WTC11 (cell line): ENCODE results near the gene ETF1. TPM values are rescaled to one million over a fixed set of nuclear protein-coding genes. Genes with fewer than 3 reads are reported as not detected.
"Not testable (repeated sequence)": the region's sequence is repeated elsewhere in the genome, so short reads cannot be mapped to it uniquely, and the experiment has no call there.

Source experiments
- ATAC-seq: fragments of 200-7000 bp; cut with Tn5 transposase; 2 replicates; pipeline ENCODE4 v1.10.0; 2021; ENCODE audit warnings: mild to moderate bottlenecking, moderate library complexity
- CTCF ChIA-PET: fragments of 300-600 bp; sonication (Branson Sonifier 250); formaldehyde crosslinking; loops from one replicate; lab custom pipeline; 2021; ENCODE audit warnings: antibody characterized with exemption; lab: Charles Lee
- POLR2A ChIA-PET: fragments of 350-600 bp; sonication (Branson Sonifier 250); formaldehyde crosslinking; loops from one replicate; lab custom pipeline; 2021; ENCODE audit warnings: antibody characterized with exemption; lab: Charles Lee
- DNase-seq: peaks from one replicate; pipeline ENCODE4 v3.0.0; 2021; ENCODE audit warnings: low spot score
- H3K27ac Mint-ChIP-seq: 2 replicates; pipeline ENCODE4 v1.8.0; 2021; ENCODE audit warnings: mixed read lengths
- H3K27me3 Mint-ChIP-seq: 2 replicates; pipeline ENCODE4 v1.8.0; 2021; ENCODE audit warnings: low read depth, mild to moderate bottlenecking, moderate library complexity, mixed read lengths
- H3K36me3 Mint-ChIP-seq: 2 replicates; pipeline ENCODE4 v1.8.0; 2021; ENCODE audit warnings: mixed read lengths
- H3K4me1 Mint-ChIP-seq: 2 replicates; pipeline ENCODE4 v1.8.0; 2022; ENCODE audit warnings: mixed read lengths
- H3K4me3 Mint-ChIP-seq: 2 replicates; pipeline ENCODE4 v1.8.0; 2021; ENCODE audit warnings: mild to moderate bottlenecking, moderate library complexity, mixed read lengths
- H3K9me3 Mint-ChIP-seq: 2 replicates; pipeline ENCODE4 v1.8.0; 2021; ENCODE audit warnings: mixed read lengths
- CBFB ChIP-seq: sonication (generic); formaldehyde crosslinking; IDR thresholded peaks from 2 replicates; pipeline ENCODE4 v1.8.1; 2022; ENCODE audit warnings: mild to moderate bottlenecking, low read depth, missing genetic modification reagents
- ELF4 ChIP-seq: sonication (generic); formaldehyde crosslinking; IDR thresholded peaks from 2 replicates; pipeline ENCODE4 v1.8.1; 2022; ENCODE audit warnings: low read depth, mild to moderate bottlenecking, moderate library complexity, missing genetic modification reagents
- ETV6 ChIP-seq: sonication (generic); formaldehyde crosslinking; IDR thresholded peaks from 2 replicates; pipeline ENCODE4 v1.8.1; 2022; ENCODE audit warnings: mild to moderate bottlenecking, missing genetic modification reagents
- GRHL2 ChIP-seq: fragments of 250-450 bp; sonication (Bioruptor Pico); IDR thresholded peaks from 2 replicates; pipeline ENCODE4 v1.8.0; 2022; ENCODE audit warnings: mild to moderate bottlenecking, moderate library complexity; ENCODE audit not compliant: insufficient replicate concordance, severe bottlenecking
- JUN ChIP-seq: sonication (generic); formaldehyde crosslinking; IDR thresholded peaks from 2 replicates; pipeline ENCODE4 v1.8.0; 2023; ENCODE audit warnings: mild to moderate bottlenecking, missing genetic modification reagents
- MXD4 ChIP-seq: fragments of 250-450 bp; sonication (Bioruptor Pico); IDR thresholded peaks from 2 replicates; pipeline ENCODE4 v1.8.0; 2021; ENCODE audit warnings: mild to moderate bottlenecking, moderate library complexity, borderline replicate concordance
- MYBL2 ChIP-seq: sonication (generic); formaldehyde crosslinking; IDR thresholded peaks from 2 replicates; pipeline ENCODE4 v1.8.1; 2023; ENCODE audit warnings: mild to moderate bottlenecking, moderate library complexity, missing genetic modification reagents
- NR2C2 ChIP-seq: sonication (generic); formaldehyde crosslinking; IDR thresholded peaks from 2 replicates; pipeline ENCODE4 v1.8.0; 2022; ENCODE audit warnings: mild to moderate bottlenecking, missing genetic modification reagents
- SMAD4 ChIP-seq: sonication (generic); formaldehyde crosslinking; IDR thresholded peaks from 2 replicates; pipeline ENCODE4 v1.8.0; 2022; ENCODE audit warnings: mild to moderate bottlenecking, missing genetic modification reagents
- SP1 ChIP-seq: sonication (generic); formaldehyde crosslinking; conservative IDR thresholded peaks from 2 replicates; pipeline ENCODE4 v1.8.1; 2022; ENCODE audit warnings: missing genetic modification reagents
- ZNF263 ChIP-seq: sonication (generic); formaldehyde crosslinking; IDR thresholded peaks from 2 replicates; pipeline ENCODE4 v1.8.1; 2022; ENCODE audit warnings: low read depth, mild to moderate bottlenecking, moderate library complexity, missing genetic modification reagents
- ZNF416 ChIP-seq: fragments of 250-450 bp; sonication (Bioruptor Pico); IDR thresholded peaks from 2 replicates; pipeline ENCODE4 v1.9.0; 2021; ENCODE audit warnings: mild to moderate bottlenecking, inconsistent platforms
- total RNA-seq: library from RNA; stranded (reverse); gene quantifications from 3 replicates; pipeline ENCODE4 v1.2.3, GENCODE V29; 2021
- TF ChIP-seq, protein P1 (sequence below): sonication (generic); formaldehyde crosslinking; IDR thresholded peaks from 2 replicates; pipeline ENCODE4 v1.8.0; 2023; ENCODE audit warnings: missing genetic modification reagents
- TF ChIP-seq, protein P2 (sequence below): fragments of 250-450 bp; sonication (Bioruptor Pico); conservative IDR thresholded peaks from 2 replicates; pipeline ENCODE4 v1.9.0; 2021; ENCODE audit warnings: mild to moderate bottlenecking
- TF ChIP-seq, protein P3 (sequence below): fragments of 250-450 bp; sonication (Bioruptor Pico); IDR thresholded peaks from 2 replicates; pipeline ENCODE4 v1.8.0; 2021; ENCODE audit warnings: mild to moderate bottlenecking
- TF ChIP-seq, protein P4 (sequence below): sonication (generic); formaldehyde crosslinking; IDR thresholded peaks from 2 replicates; pipeline ENCODE4 v1.8.1; 2023; ENCODE audit warnings: mild to moderate bottlenecking, missing genetic modification reagents, moderate library complexity
- TF ChIP-seq, protein P5 (sequence below): sonication (generic); formaldehyde crosslinking; IDR thresholded peaks from 2 replicates; pipeline ENCODE4 v1.8.1; 2023; ENCODE audit warnings: mild to moderate bottlenecking, moderate library complexity, missing genetic modification reagents

ETF1 gene
- total RNA-seq, 1 experiment from 2014 or later: 137 TPM

DNA sequence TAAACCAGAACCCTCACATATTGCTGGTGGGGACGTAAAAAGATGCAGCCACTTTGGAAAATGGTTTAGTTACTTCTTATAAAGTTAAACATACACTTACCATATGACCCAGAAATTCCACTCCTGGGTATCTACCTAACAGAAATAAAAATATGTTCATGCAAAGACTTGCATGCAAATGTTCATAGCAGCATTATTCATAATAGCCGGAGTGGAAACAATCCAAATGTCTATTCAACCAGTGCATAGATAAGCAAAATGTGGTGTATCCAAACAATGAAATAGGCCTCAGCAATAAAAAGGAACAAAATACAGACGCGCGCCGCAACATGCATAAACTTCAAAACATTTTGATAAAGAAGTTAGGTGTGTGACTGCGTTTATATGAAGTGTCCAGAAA, 66.1 kb downstream of the ETF1 start:
- H3K4me1 Mint-ChIP-seq: peaks cover 9% of the 10 kb centered on the region
- no peak for DNase-seq
- ATAC-seq: no peak
- no peaks in the 10 kb centered on the region for H3K9me3 Mint-ChIP-seq
- H3K27ac Mint-ChIP-seq: no peak overlapping the region
- no peak for TF ChIP-seq JUN (CRISPR knock-in tag)
- TF ChIP-seq MXD4 (CRISPR knock-in tag): no peak
- no peak for TF ChIP-seq ETV6 (CRISPR knock-in tag)
- no peak for TF ChIP-seq MYBL2 (CRISPR knock-in tag)
- TF ChIP-seq CBFB (CRISPR knock-in tag): no peak
- no peak for TF ChIP-seq GRHL2 (CRISPR knock-in tag)
- no peak for TF ChIP-seq SP1
- TF ChIP-seq, protein P1, sequence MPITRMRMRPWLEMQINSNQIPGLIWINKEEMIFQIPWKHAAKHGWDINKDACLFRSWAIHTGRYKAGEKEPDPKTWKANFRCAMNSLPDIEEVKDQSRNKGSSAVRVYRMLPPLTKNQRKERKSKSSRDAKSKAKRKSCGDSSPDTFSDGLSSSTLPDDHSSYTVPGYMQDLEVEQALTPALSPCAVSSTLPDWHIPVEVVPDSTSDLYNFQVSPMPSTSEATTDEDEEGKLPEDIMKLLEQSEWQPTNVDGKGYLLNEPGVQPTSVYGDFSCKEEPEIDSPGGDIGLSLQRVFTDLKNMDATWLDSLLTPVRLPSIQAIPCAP: no peak
- no peak for TF ChIP-seq ZNF416 (CRISPR knock-in tag)
- TF ChIP-seq SMAD4 (CRISPR knock-in tag): no peak
- TF ChIP-seq, protein P2, sequence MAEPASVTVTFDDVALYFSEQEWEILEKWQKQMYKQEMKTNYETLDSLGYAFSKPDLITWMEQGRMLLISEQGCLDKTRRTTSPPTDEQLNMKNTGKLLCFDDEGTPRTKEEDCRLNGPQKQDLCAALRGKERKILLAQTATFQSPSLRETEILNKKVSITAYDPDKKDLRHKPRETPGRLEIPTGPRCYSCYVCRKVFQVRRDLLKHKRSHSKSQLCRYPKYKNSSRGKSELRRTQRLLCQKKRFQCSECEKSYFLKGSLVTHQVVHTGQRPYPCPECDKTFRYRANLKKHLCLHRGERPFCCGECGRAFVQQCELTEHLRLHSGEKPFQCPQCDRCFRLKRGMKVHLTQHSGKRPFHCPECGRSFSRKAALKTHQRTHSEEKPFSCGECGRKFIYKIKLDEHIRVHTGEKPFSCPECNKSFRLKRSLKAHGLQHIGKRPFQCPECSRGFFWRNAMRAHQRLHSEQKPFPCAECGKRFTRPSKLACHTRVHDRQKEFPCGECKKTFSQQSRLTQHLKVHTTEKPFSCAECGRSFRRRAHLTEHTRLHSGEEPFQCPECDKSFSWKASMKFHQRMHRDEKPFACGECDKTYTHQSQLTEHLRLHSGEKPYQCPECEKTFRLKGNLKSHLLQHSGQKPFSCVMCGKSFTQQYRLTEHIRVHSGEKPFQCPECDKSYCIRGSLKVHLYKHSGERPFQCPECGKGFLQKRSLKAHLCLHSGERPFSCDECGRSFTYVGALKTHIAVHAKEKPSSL: no peak
- no peak for TF ChIP-seq ELF4 (CRISPR knock-in tag)
- TF ChIP-seq, protein P3, sequence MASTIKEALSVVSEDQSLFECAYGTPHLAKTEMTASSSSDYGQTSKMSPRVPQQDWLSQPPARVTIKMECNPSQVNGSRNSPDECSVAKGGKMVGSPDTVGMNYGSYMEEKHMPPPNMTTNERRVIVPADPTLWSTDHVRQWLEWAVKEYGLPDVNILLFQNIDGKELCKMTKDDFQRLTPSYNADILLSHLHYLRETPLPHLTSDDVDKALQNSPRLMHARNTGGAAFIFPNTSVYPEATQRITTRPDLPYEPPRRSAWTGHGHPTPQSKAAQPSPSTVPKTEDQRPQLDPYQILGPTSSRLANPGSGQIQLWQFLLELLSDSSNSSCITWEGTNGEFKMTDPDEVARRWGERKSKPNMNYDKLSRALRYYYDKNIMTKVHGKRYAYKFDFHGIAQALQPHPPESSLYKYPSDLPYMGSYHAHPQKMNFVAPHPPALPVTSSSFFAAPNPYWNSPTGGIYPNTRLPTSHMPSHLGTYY (CRISPR knock-in tag): no peak
- TF ChIP-seq, protein P4, sequence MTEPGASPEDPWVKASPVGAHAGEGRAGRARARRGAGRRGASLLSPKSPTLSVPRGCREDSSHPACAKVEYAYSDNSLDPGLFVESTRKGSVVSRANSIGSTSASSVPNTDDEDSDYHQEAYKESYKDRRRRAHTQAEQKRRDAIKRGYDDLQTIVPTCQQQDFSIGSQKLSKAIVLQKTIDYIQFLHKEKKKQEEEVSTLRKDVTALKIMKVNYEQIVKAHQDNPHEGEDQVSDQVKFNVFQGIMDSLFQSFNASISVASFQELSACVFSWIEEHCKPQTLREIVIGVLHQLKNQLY (CRISPR knock-in tag): no peak
- TF ChIP-seq, protein P5, sequence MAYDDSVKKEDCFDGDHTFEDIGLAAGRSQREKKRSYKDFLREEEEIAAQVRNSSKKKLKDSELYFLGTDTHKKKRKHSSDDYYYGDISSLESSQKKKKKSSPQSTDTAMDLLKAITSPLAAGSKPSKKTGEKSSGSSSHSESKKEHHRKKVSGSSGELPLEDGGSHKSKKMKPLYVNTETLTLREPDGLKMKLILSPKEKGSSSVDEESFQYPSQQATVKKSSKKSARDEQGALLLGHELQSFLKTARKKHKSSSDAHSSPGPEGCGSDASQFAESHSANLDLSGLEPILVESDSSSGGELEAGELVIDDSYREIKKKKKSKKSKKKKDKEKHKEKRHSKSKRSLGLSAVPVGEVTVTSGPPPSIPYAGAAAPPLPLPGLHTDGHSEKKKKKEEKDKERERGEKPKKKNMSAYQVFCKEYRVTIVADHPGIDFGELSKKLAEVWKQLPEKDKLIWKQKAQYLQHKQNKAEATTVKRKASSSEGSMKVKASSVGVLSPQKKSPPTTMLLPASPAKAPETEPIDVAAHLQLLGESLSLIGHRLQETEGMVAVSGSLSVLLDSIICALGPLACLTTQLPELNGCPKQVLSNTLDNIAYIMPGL (CRISPR knock-in tag): no peak
- TF ChIP-seq NR2C2 (CRISPR knock-in tag): no peak
- no peak for TF ChIP-seq ZNF263
- TF ChIP-seq, all 79 proteins: peak for 0
- ChIA-PET CTCF (no interaction called here), POLR2A (no interaction called here)
- H3K4me3 Mint-ChIP-seq: no peak overlapping the region
- H3K36me3 Mint-ChIP-seq: no peaks in the 10 kb centered on the region
- peaks cover 5% of the 10 kb centered on the region for H3K27me3 Mint-ChIP-seq

DNA sequence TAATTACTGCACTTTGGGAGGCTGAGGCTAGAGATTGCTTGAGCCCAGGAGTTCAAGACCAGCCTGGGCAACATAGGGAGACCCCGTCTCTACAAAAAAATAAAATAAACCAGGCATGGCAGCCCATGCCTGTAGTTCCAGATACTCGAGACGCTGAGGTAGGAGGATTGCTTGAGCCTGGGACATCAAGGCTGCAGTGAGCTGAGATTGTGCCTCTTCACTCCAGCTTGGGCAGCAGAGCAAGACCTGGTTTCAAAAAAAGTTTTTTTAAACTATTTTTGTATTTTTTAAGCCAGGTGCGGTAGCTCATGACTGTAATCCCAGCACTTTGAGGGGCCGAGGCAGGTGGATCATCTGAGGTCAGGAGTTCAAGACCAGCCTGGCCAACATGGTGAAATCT, 69.9 kb downstream of the ETF1 start:
- H3K4me1 Mint-ChIP-seq, H3K4me3 Mint-ChIP-seq, DNase-seq, ATAC-seq, H3K9me3 Mint-ChIP-seq, H3K36me3 Mint-ChIP-seq, POLR2A ChIA-PET, H3K27ac Mint-ChIP-seq: not testable (repeated sequence)
- CTCF ChIA-PET: interaction anchor here (1.5 to 3.1 kb wide), 2 partner anchors 23 to 30 kb away, joined by 3 to 15 read pairs; no protein-coding TSS in a partner anchor
- H3K27me3 Mint-ChIP-seq: peaks cover 12% of the 10 kb centered on the region
